Measurements from ENCODE around the gene RITA1.
A peak's percentile ranks its signal among the peaks of the same experiment; 100 is the strongest.

The RITA1 gene

GRCh38 chr12:113208041-113208934, 22.8 kb downstream of the RITA1 start:
- ChIA-PET CTCF (interaction anchor here (1.0 to 3.0 kb wide), 6 partner anchors 9 to 24 kb away, joined by 3 to 19 read pairs (median 6); partner anchors contain the start of gene TPCN1), POLR2A (interaction anchor here (0.8 to 1.9 kb wide), 7 partner anchors 13 to 30 kb away, joined by 3 to 12 read pairs (median 7); partner anchors contain the start of gene TPCN1)
- Histone ChIP-seq H3K4me3 (ENCODE audit: control insufficient read depth in 1 of 7, extremely low read depth in 1 of 7, insufficient read depth in 4 of 7, low read depth in 2 of 7, low read length in 6 of 7) (peak overlapping the region in 2 of 7 experiments; percentile 17 to 26), H3K9me3 (ENCODE audit: control extremely low read depth in 1 of 5, control insufficient read depth in 4 of 5, insufficient read depth in 2 of 5, low read depth in 1 of 5, low read length in 4 of 5) (no peaks in the 10 kb centered on the region), H3K4me1 (ENCODE audit: control extremely low read depth in 1 of 4, control insufficient read depth in 4 of 4, insufficient read depth in 4 of 4, low read length in 3 of 4) (peaks cover 16 to 64% (median 46%) of the 10 kb centered on the region in 4 experiments), H3K27ac (ENCODE audit: insufficient read depth in 1 of 2, low read depth in 1 of 2, low read length in 2 of 2, poor library complexity in 1 of 2, severe bottlenecking in 2 of 2) (peak overlapping the region; percentile 62 to 84), H3K36me3 (ENCODE audit: control insufficient read depth in 4 of 4, insufficient read depth in 4 of 4, low read length in 3 of 4) (no peaks in the 10 kb centered on the region), H3K27me3 (replicated peaks in 2 of 5; ENCODE audit: control insufficient read depth in 4 of 5, insufficient read depth in 5 of 5, low read length in 4 of 5) (no peaks in the 10 kb centered on the region)
- WGBS (ENCODE audit: insufficient coverage) = 0% methylated on average over 4 of the region's 10 CpGs
- peak; percentile 90 to 98 (median 98) for DNase-seq

GRCh38 chr12:113211160-113211559, 25.6 kb downstream of the RITA1 start:
- DNase-seq = no peak
- Histone ChIP-seq H3K36me3 (ENCODE audit: control insufficient read depth in 4 of 4, insufficient read depth in 4 of 4, low read length in 3 of 4) (no peaks in the 10 kb centered on the region), H3K4me3 (ENCODE audit: control insufficient read depth in 1 of 7, extremely low read depth in 1 of 7, insufficient read depth in 4 of 7, low read depth in 2 of 7, low read length in 6 of 7) (no peak overlapping the region), H3K27me3 (replicated peaks in 2 of 5; ENCODE audit: control insufficient read depth in 4 of 5, insufficient read depth in 5 of 5, low read length in 4 of 5) (peaks cover 0 to 3% (median 0%) of the 10 kb centered on the region in 5 experiments), H3K27ac (ENCODE audit: insufficient read depth in 1 of 2, low read depth in 1 of 2, low read length in 2 of 2, poor library complexity in 1 of 2, severe bottlenecking in 2 of 2) (no peak overlapping the region), H3K9me3 (ENCODE audit: control extremely low read depth in 1 of 5, control insufficient read depth in 4 of 5, insufficient read depth in 2 of 5, low read depth in 1 of 5, low read length in 4 of 5) (no peaks in the 10 kb centered on the region), H3K4me1 (ENCODE audit: control extremely low read depth in 1 of 4, control insufficient read depth in 4 of 4, insufficient read depth in 4 of 4, low read length in 3 of 4) (peaks cover 12 to 68% (median 42%) of the 10 kb centered on the region in 4 experiments)
- CTCF ChIA-PET = interaction anchor here (0.6 to 2.6 kb wide), 8 partner anchors 12 to 242 kb away, joined by 3 to 8 read pairs (median 3); no protein-coding TSS in a partner anchor
- POLR2A ChIA-PET = interaction anchor here (1.4 kb wide), 1 partner anchor 10 kb away, joined by 4 read pairs; the partner anchor contains the start of gene TPCN1
- WGBS (ENCODE audit: insufficient coverage) = 100% methylated on average over 4 of the region's 6 CpGs

GRCh38 chr12:113214895-113215400, 29.4 kb downstream of the RITA1 start:
- Histone ChIP-seq H3K4me1 (ENCODE audit: control extremely low read depth in 1 of 4, control insufficient read depth in 4 of 4, insufficient read depth in 4 of 4, low read length in 3 of 4) (peaks cover 0 to 32% (median 14%) of the 10 kb centered on the region in 4 experiments), H3K27ac (ENCODE audit: insufficient read depth in 1 of 2, low read depth in 1 of 2, low read length in 2 of 2, poor library complexity in 1 of 2, severe bottlenecking in 2 of 2) (no peak overlapping the region), H3K4me3 (ENCODE audit: control insufficient read depth in 1 of 7, extremely low read depth in 1 of 7, insufficient read depth in 4 of 7, low read depth in 2 of 7, low read length in 6 of 7) (no peak overlapping the region), H3K27me3 (replicated peaks in 2 of 5; ENCODE audit: control insufficient read depth in 4 of 5, insufficient read depth in 5 of 5, low read length in 4 of 5) (peaks cover 0 to 3% (median 0%) of the 10 kb centered on the region in 5 experiments), H3K36me3 (ENCODE audit: control insufficient read depth in 4 of 4, insufficient read depth in 4 of 4, low read length in 3 of 4) (no peaks in the 10 kb centered on the region), H3K9me3 (ENCODE audit: control extremely low read depth in 1 of 5, control insufficient read depth in 4 of 5, insufficient read depth in 2 of 5, low read depth in 1 of 5, low read length in 4 of 5) (no peaks in the 10 kb centered on the region)
- POLR2A ChIA-PET = no interaction called here
- DNase-seq = peak in 2 of 3 donors; percentile 46 to 56
- CTCF ChIA-PET = interaction anchor here (0.8 kb wide), 1 partner anchor 18 kb away, joined by 3 read pairs; no protein-coding TSS in a partner anchor
- 13% methylated on average over 1 of the region's 5 CpGs for WGBS (ENCODE audit: insufficient coverage)

GRCh38 chr12:113216027-113216426, 30.5 kb downstream of the RITA1 start:
- peaks cover 0 to 28% (median 10%) of the 10 kb centered on the region in 4 experiments for H3K4me1 ChIP-seq (ENCODE audit: control extremely low read depth in 1 of 4, control insufficient read depth in 4 of 4, insufficient read depth in 4 of 4, low read length in 3 of 4)
- no peaks in the 10 kb centered on the region for H3K36me3 ChIP-seq (ENCODE audit: control insufficient read depth in 4 of 4, insufficient read depth in 4 of 4, low read length in 3 of 4)
- 100% methylated on average over 2 of the region's 2 CpGs for WGBS (ENCODE audit: insufficient coverage)
- no peak overlapping the region for H3K27ac ChIP-seq (ENCODE audit: insufficient read depth in 1 of 2, low read depth in 1 of 2, low read length in 2 of 2, poor library complexity in 1 of 2, severe bottlenecking in 2 of 2)
- H3K9me3 ChIP-seq (ENCODE audit: control extremely low read depth in 1 of 5, control insufficient read depth in 4 of 5, insufficient read depth in 2 of 5, low read depth in 1 of 5, low read length in 4 of 5) = no peaks in the 10 kb centered on the region
- DNase-seq = no peak
- H3K4me3 ChIP-seq (ENCODE audit: control insufficient read depth in 1 of 7, extremely low read depth in 1 of 7, insufficient read depth in 4 of 7, low read depth in 2 of 7, low read length in 6 of 7) = no peak overlapping the region
- peaks cover 0 to 3% (median 0%) of the 10 kb centered on the region in 5 experiments for H3K27me3 ChIP-seq (replicated peaks in 2 of 5; ENCODE audit: control insufficient read depth in 4 of 5, insufficient read depth in 5 of 5, low read length in 4 of 5)
- ChIA-PET POLR2A (no interaction called here), CTCF (interaction anchor here (0.7 to 1.1 kb wide), 3 partner anchors 15 to 30 kb away, joined by 3 read pairs; no protein-coding TSS in a partner anchor)

- ChIA-PET POLR2A (interaction anchor here (1.0 to 2.5 kb wide), 5 partner anchors 9 to 17 kb away, joined by 3 to 11 read pairs (median 8); no protein-coding TSS in a partner anchor), CTCF (interaction anchor here (0.6 to 9.1 kb wide), 5 partner anchors 12 to 32 kb away, joined by 3 to 91 read pairs (median 3); no protein-coding TSS in a partner anchor)
- WGBS (ENCODE audit: insufficient coverage) = under 1% methylated on average over 19 of the region's 23 CpGs
- Histone ChIP-seq H3K4me1 (ENCODE audit: control extremely low read depth in 1 of 4, control insufficient read depth in 4 of 4, insufficient read depth in 4 of 4, low read length in 3 of 4) (peaks cover 4 to 33% (median 28%) of the 10 kb centered on the region in 4 experiments), H3K27ac (ENCODE audit: insufficient read depth in 1 of 2, low read depth in 1 of 2, low read length in 2 of 2, poor library complexity in 1 of 2, severe bottlenecking in 2 of 2) (peak overlapping the region in 1 of 2 experiments; percentile 75), H3K4me3 (ENCODE audit: control insufficient read depth in 1 of 7, extremely low read depth in 1 of 7, insufficient read depth in 4 of 7, low read depth in 2 of 7, low read length in 6 of 7) (peak overlapping the region; percentile 57 to 95 (median 74)), H3K36me3 (ENCODE audit: control insufficient read depth in 4 of 4, insufficient read depth in 4 of 4, low read length in 3 of 4) (no peaks in the 10 kb centered on the region), H3K9me3 (ENCODE audit: control extremely low read depth in 1 of 5, control insufficient read depth in 4 of 5, insufficient read depth in 2 of 5, low read depth in 1 of 5, low read length in 4 of 5) (no peaks in the 10 kb centered on the region), H3K27me3 (replicated peaks in 2 of 5; ENCODE audit: control insufficient read depth in 4 of 5, insufficient read depth in 5 of 5, low read length in 4 of 5) (peaks cover 0 to 2% (median 0%) of the 10 kb centered on the region in 5 experiments)
- peak in 2 of 3 donors; percentile 69 to 74 for DNase-seq
Observed at GRCh38 chr12:113220593-113221180, 35.2 kb downstream of the RITA1 start.

- peak within 1 kb of the TSS; percentile 57 to 95 (median 74) for H3K4me3 ChIP-seq (ENCODE audit: control insufficient read depth in 1 of 7, extremely low read depth in 1 of 7, insufficient read depth in 4 of 7, low read depth in 2 of 7, low read length in 6 of 7)
- H3K9me3 ChIP-seq (ENCODE audit: control extremely low read depth in 1 of 5, control insufficient read depth in 4 of 5, insufficient read depth in 2 of 5, low read depth in 1 of 5, low read length in 4 of 5) = no peaks in the 10 kb centered on the region
- H3K27ac ChIP-seq (ENCODE audit: insufficient read depth in 1 of 2, low read depth in 1 of 2, low read length in 2 of 2, poor library complexity in 1 of 2, severe bottlenecking in 2 of 2) = peak within 1 kb of the TSS in 1 of 2 experiments; percentile 75
- CTCF ChIA-PET = interaction anchor here (0.9 to 9.1 kb wide), 8 partner anchors 10 to 33 kb away, joined by 3 to 91 read pairs (median 4); no protein-coding TSS in a partner anchor
- no peaks in the 10 kb centered on the region for H3K36me3 ChIP-seq (ENCODE audit: control insufficient read depth in 4 of 4, insufficient read depth in 4 of 4, low read length in 3 of 4)
- no peaks in the 10 kb centered on the region for H3K27me3 ChIP-seq (replicated peaks in 2 of 5; ENCODE audit: control insufficient read depth in 4 of 5, insufficient read depth in 5 of 5, low read length in 4 of 5)
- peaks cover 4 to 29% (median 27%) of the 10 kb centered on the region in 4 experiments for H3K4me1 ChIP-seq (ENCODE audit: control extremely low read depth in 1 of 4, control insufficient read depth in 4 of 4, insufficient read depth in 4 of 4, low read length in 3 of 4)
- peak; percentile 100 for DNase-seq
- 1% methylated on average over 54 of the region's 68 CpGs for WGBS (ENCODE audit: insufficient coverage)
- POLR2A ChIA-PET = interaction anchor here (1.0 to 2.5 kb wide), 5 partner anchors 9 to 17 kb away, joined by 3 to 11 read pairs (median 8); no protein-coding TSS in a partner anchor
Observed at GRCh38 chr12:113221181-113221996, 35.9 kb downstream of the RITA1 start, which contains the start of gene TPCN1. Gene TPCN1, plus strand, starts transcription at chr12:113221464. Its CDS starts 5,389 bp downstream, at chr12:113226853.
